ENCODE results near the gene STAT2.
"Not testable (repeated sequence)": the region's sequence is repeated elsewhere in the genome, so short reads cannot be mapped to it uniquely, and the experiment has no call there.

The STAT2 gene

GRCh38 chr12:56362130-56363059 is 2.5 kb upstream of the STAT2 start, which contains the start of gene APOF:
Gene APOF (minus strand): TSS chr12:56362857. CDS start chr12:56362745, 112 bp downstream.
- no peak for DNase-seq (ENCODE audit: low read depth)

- no peak for DNase-seq (ENCODE audit: low read depth)
These were observed 1.7 kb upstream of the STAT2 start for GRCh38 chr12:56361487-56362129.

- peak; percentile 85 for DNase-seq (ENCODE audit: low read depth)
These were observed 923 bp downstream of the STAT2 start for GRCh38 chr12:56358836-56359532.

GRCh38 chr12:56351325-56351724 is 8.6 kb downstream of the STAT2 start:
- DNase-seq (ENCODE audit: low read depth) = no peak

- no peak for DNase-seq (ENCODE audit: low read depth)
These were observed 9.2 kb downstream of the STAT2 start for GRCh38 chr12:56350662-56351061.

- no peak for DNase-seq (ENCODE audit: low read depth)
These were observed 11.1 kb downstream of the STAT2 start for GRCh38 chr12:56348776-56349175.

- not testable (repeated sequence) for DNase-seq (ENCODE audit: low read depth)
These were observed 12.7 kb downstream of the STAT2 start for GRCh38 chr12:56347255-56347654.

GRCh38 chr12:56346675-56347074 is 13.2 kb downstream of the STAT2 start:
- DNase-seq (ENCODE audit: low read depth) = no peak

- DNase-seq (ENCODE audit: low read depth) = not testable (repeated sequence)
These were observed 17.6 kb downstream of the STAT2 start for GRCh38 chr12:56342290-56342689.

- no peak for DNase-seq (ENCODE audit: low read depth)
These were observed 18.3 kb downstream of the STAT2 start for GRCh38 chr12:56341616-56342015.

GRCh38 chr12:56339158-56339422 is 20.8 kb downstream of the STAT2 start:
- no peak for DNase-seq (ENCODE audit: low read depth)

GRCh38 chr12:56338308-56339157 is 21.4 kb downstream of the STAT2 start, which contains the start of gene IL23A:
Gene IL23A (plus strand): TSS chr12:56338884. CDS start chr12:56339045, 161 bp downstream.
- DNase-seq (ENCODE audit: low read depth) = no peak

- DNase-seq (ENCODE audit: low read depth) = no peak
These were observed 22.1 kb downstream of the STAT2 start for GRCh38 chr12:56337753-56338251.

GRCh38 chr12:56336361-56337167 is 23.3 kb downstream of the STAT2 start:
- no peak for DNase-seq (ENCODE audit: low read depth)

GRCh38 chr12:56335527-56335926 is 24.4 kb downstream of the STAT2 start:
- not testable (repeated sequence) for DNase-seq (ENCODE audit: low read depth)

GRCh38 chr12:56334490-56334793 is 25.5 kb downstream of the STAT2 start:
- no peak for DNase-seq (ENCODE audit: low read depth)

- peak; percentile 97 for DNase-seq (ENCODE audit: low read depth)
These were observed 26.0 kb downstream of the STAT2 start, which contains the start of gene PAN2 for GRCh38 chr12:56333679-56334489. Gene PAN2 (minus strand): TSS chr12:56334000. CDS start chr12:56333094, 906 bp downstream.

- no peak for DNase-seq (ENCODE audit: low read depth)
These were observed 26.7 kb downstream of the STAT2 start for GRCh38 chr12:56333197-56333678.

- DNase-seq (ENCODE audit: low read depth) = no peak
These were observed 27.3 kb downstream of the STAT2 start for GRCh38 chr12:56332512-56333196.

Measured in fibroblast of gingiva (primary cell).